ENCODE measurements around the gene GBP1.
"Not testable (repeated sequence)": the region's sequence is repeated elsewhere in the genome, so short reads cannot be mapped to it uniquely, and the experiment has no call there.

GBP1 gene, protein sequence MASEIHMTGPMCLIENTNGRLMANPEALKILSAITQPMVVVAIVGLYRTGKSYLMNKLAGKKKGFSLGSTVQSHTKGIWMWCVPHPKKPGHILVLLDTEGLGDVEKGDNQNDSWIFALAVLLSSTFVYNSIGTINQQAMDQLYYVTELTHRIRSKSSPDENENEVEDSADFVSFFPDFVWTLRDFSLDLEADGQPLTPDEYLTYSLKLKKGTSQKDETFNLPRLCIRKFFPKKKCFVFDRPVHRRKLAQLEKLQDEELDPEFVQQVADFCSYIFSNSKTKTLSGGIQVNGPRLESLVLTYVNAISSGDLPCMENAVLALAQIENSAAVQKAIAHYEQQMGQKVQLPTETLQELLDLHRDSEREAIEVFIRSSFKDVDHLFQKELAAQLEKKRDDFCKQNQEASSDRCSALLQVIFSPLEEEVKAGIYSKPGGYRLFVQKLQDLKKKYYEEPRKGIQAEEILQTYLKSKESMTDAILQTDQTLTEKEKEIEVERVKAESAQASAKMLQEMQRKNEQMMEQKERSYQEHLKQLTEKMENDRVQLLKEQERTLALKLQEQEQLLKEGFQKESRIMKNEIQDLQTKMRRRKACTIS

GRCh38 chr1:89065079-89065868 is at the start of gene GBP1:
TSS of gene GBP1 (minus strand) at chr1:89065208. CDS start at chr1:89063234, 1,974 bp downstream.
- no peak for DNase-seq

- DNase-seq = no peak
These were observed 49.7 kb upstream of the GBP1 start for GRCh38 chr1:89114662-89115061.

DNA sequence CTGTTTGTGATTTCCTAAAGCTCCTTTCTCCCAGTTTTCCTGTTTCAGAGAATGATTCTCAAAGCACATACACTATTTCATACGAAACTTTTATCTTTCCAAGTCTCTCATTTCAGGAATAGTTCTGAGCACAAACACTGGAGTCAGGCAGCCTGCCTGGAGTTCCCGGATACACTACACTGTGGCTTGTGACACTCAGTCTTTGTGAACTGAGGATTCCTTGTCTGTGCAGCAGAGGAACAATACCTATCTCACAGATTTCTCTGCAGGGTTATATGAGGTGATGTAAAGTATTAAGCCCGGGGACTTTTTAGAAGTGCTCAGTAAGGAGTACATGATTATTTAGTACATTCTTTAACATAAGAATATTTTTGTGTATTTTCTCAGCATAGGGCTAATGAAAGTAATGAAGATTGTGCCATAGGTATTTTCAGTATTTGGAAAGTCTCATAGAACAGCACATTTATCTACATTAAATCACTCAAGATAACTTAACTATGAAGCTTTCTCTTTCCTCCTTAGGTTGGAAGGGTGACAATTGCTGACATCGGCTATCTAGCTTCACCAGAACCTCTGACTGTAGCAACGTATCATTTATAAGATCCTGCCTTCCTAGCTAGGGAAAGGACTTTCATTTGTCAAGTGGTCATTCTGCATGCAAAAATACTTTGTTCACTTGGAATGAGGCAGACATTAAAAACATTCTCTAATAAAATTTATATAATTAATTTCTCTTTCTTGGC is 48.0 kb upstream of the GBP1 start:
- DNase-seq = no peak

DNA sequence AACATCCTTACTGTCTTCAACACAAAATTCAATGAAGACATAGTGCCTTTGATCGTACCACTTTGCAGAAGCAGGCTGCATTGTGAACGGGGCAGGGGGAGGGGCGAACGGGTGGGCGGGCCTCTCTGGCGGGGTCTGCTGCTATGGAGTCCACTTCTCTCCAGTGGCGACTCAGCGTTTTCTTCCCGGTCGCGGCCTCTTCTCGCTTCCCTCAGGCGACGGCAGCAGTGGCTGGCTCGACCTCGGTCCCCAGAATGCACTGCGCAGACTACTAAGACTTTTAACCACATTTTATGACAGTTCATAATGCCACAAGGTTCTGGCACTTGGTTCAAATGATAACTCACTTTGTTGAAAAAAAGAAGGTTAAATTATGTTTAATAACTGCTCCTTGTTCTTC is 39.7 kb upstream of the GBP1 start:
- no peak for DNase-seq

GRCh38 chr1:89104147-89104546 is 39.1 kb upstream of the GBP1 start:
- no peak for DNase-seq

GRCh38 chr1:89102021-89102420 is 37.0 kb upstream of the GBP1 start:
- DNase-seq = no peak

DNA sequence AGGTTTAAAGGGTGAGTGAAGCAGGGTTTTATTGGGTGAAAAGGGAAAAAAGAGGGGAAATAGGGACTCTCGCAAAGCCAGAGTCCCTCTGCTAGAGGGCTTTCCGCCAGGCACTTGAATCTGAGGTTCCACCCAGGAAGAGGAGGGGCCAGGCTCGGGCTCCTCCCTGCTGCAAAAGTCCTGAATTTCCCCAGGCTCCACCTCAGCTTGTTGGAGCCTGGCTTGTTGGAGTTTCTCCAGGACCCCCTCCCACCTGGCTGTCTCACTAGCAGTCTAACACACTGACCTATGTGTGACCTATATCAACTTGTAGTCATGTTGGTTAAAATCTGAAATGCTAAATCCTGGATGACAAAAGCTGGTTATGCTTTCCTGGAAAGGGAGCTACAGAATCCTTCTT is 35.4 kb upstream of the GBP1 start:
- DNase-seq = no peak

- DNase-seq = no peak
These were observed 33.8 kb upstream of the GBP1 start for GRCh38 chr1:89098857-89099256.

DNA sequence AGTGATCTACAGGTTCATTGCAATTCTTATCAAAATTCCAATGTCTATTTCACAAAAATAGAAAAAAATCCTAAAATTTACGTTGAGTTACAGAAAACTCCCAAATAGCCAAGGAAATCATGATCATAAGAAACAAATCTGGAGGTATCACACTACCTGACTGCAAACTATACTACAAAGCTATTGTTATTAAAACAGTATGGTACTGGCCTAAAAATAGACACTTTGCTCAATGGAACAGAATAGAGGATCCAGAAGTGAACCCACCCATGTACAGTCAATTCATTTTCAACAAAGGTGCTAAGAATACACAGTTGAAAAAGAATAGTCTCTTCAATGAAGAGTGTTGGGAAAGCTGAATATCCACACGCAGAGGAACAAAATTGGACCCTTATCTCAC is 30.7 kb upstream of the GBP1 start:
- no peak for DNase-seq

GRCh38 chr1:89089962-89090361 is 25.0 kb upstream of the GBP1 start:
- DNase-seq = no peak

DNA sequence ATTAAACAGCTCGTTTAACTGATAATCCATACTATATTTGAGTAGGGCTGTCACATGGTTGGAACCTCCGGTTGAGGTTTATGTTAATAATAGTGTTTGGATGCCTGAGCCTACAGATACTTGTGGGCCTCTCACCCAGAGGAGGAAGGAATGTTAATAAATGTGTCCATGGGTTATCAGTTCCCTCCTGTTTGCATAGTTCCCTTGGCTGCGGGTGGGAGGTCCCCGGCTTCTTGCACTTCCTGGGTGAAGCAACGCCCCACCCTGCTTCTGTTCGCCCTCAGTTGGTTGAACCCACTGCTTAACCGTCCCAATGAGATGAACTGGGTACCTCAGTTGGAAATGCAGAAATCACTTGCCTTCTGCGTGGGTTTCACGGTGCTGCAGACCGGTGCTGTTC is 23.6 kb upstream of the GBP1 start:
- DNase-seq = no peak

DNA sequence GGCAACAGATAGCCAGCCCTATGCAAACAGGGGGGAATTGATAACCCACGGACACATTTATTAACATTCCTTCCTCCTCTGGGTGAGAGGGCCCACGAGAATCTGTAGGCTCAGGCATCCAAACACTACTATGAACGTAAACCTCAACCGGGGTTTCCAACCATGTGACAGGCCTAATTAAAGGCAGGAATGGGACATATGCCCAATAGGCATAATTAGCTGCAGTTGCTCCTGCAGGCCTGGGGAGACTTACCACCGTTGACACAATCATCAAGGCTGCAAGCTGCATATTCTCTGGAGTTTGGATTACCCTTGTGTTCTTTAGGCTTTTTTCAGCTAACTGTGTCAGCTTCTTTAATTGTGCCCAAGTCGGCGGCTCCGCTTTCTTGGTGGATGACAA is 22.2 kb upstream of the GBP1 start:
- DNase-seq = no peak

DNA sequence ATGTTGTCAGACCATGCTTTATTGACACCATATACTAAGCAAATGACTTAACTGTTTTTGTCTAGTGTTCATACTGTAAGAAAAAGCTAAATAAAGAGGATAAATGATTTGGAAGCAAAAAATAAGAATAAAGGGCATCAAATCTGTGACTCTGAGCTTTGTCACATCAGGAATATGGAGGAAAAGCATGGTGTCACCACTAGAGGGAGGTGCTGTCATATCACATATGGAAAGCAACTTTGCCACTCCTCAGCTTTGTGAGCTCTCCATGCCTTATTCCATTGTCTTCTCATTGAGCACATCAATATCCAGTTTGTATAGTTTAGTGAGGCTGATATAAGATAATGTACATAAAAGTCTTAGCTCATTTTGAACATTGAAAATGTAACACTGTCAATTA is 20.8 kb upstream of the GBP1 start:
- DNase-seq = no peak

GRCh38 chr1:89081005-89081404 is 16.0 kb upstream of the GBP1 start:
- no peak for DNase-seq

- DNase-seq = not testable (repeated sequence)
These were observed 15.1 kb upstream of the GBP1 start for GRCh38 chr1:89080068-89080467.

DNA sequence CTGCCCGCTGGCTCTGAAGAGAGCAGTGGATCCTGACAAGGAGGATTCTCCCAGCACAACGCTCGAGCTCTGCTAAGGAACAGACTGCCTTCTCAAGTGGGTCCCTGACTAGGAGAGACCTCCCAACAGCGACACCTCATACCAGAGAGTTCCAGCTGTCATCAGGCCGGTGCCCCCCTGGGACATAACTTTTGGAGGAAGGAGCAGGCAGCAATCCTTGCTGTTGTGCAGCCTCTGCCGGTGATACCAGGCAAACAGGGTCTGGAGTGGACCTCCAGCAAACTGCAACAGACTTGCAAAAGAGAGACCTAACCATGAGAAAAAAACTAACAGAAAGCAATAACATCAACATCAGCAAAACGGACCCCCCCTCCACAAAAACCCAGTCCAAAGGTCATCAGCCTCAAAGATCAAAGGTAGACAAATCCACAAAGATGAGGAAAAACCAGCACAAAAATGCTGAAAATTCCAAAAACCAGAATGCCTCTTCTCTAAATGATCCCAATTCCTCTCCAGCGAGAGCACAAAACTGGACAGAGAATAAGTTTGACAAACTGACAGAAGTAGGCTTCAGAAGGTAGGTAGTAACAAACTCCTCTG is 7.6 kb upstream of the GBP1 start:
- DNase-seq = not testable (repeated sequence)

GRCh38 chr1:89070509-89070908 is 5.5 kb upstream of the GBP1 start:
- no peak for DNase-seq

GRCh38 chr1:89069951-89070350 is 4.9 kb upstream of the GBP1 start:
- no peak for DNase-seq

DNA sequence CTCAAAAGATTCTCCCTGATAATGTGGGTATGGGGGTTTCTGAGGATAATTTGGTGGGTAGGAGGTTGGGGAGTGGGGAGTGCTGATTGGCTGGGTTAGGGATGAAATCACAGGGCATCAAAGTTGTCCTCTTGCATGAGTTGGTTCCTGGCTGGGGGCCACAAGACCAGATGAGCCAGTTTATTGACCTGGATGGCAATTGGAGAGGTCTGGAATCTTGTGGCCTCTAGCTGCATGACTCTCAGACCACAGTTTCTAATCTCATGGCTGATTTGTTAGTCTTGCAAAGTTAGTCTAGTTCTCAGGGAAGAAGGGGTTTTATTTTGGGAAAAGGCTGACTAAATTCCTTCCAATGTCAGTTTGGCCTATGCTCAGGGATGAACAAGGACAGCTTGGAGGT is 3.3 kb upstream of the GBP1 start:
- DNase-seq = no peak

DNA sequence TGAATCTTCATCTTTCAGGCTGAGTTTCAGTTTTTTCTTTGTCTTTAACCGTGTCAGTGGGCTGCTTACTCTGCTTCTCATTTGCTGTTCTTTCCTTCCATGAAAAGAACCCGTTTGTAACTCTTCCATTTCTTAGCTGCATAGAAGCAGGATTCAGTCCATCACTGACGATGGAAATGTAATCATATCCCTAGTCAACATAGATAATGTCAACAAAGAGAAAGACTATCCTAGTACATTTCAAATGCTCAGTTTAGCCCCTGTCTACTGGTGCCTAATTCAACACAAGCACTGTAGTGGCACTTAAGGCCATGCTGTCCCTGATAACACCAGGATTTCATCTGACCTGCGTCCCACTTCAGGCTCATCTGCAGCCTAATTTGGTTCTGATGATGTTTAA is 376 bp downstream of the GBP1 start:
- no peak for DNase-seq

DNA sequence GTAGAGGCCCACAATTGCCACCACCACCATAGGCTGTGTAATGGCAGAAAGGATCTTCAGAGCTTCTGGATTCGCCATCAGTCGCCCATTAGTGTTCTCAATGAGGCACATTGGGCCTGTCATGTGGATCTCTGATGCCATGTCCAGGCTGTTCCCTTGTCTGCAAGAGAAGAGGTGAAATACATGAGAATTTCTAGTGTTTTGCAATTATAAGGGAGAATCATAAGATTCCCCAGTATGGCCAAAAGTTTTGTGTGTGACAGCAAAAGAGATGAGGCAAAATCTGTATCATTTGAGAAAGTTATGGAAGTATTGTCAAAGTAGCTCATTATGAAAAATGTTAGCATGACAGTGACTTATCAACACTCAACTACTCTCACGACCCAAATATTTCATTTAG is 1.9 kb downstream of the GBP1 start:
- DNase-seq = no peak

- no peak for DNase-seq
These were observed 4.9 kb downstream of the GBP1 start for GRCh38 chr1:89060091-89060490.

- no peak for DNase-seq
These were observed 13.1 kb downstream of the GBP1 start for GRCh38 chr1:89051955-89052312.
